ENCODE data around the gene CHST12. TPM values are rescaled to one million over a fixed set of nuclear protein-coding genes. Genes with fewer than 3 reads are reported as not detected.

Gene CHST12
- total RNA-seq, 2 donors from 2014 or later, result 4.7 to 11.2 TPM

GRCh38 chr7:2437537-2438148, 34.2 kb downstream of the CHST12 start:
- 84 to 90% methylated on average over 12 to 16 of the region's 16 CpGs for WGBS, 2 donors
- intact Hi-C loops (cut with DNase I), result no loop called here
- Histone ChIP-seq H3K27me3 (no peaks in the 10 kb centered on the region), H3K4me3 (no peak overlapping the region), H3K4me1 (peaks cover 21% of the 10 kb centered on the region), H3K9me3 (no peaks in the 10 kb centered on the region), H3K36me3 (replicated peaks in 1 of 2; ENCODE audit: insufficient read depth in 1 of 2, low read depth in 2 of 2) (peaks cover 0 to 6% of the 10 kb centered on the region in 2 donors), H3K27ac (no peak overlapping the region)
- ATAC-seq, result no peak
- TF ChIP-seq POLR2A (IDR thresholded peaks at IDR 0.05), result no peak
- TF ChIP-seq CTCF (IDR thresholded peaks at IDR 0.05), result no peak
- DNase-seq, result no peak

- peaks cover 19% of the 10 kb centered on the region for H3K4me1 ChIP-seq
- DNase-seq, result no peak
- H3K36me3 ChIP-seq (replicated peaks in 1 of 2; ENCODE audit: insufficient read depth in 1 of 2, low read depth in 2 of 2), result peaks cover 0 to 2% of the 10 kb centered on the region in 2 donors
Observed at GRCh38 chr7:2438186-2438585, 34.8 kb downstream of the CHST12 start.

GRCh38 chr7:2438775-2439174, 35.4 kb downstream of the CHST12 start:
- 93 to 100% methylated on average over 3 to 13 of the region's 13 CpGs for WGBS, 2 donors
- Histone ChIP-seq H3K27me3 (no peaks in the 10 kb centered on the region), H3K4me1 (peaks cover 19% of the 10 kb centered on the region), H3K9me3 (no peaks in the 10 kb centered on the region), H3K4me3 (no peak overlapping the region), H3K36me3 (replicated peaks in 1 of 2; ENCODE audit: insufficient read depth in 1 of 2, low read depth in 2 of 2) (no peaks in the 10 kb centered on the region), H3K27ac (no peak overlapping the region)
- TF ChIP-seq CTCF (IDR thresholded peaks at IDR 0.05) (no peak), POLR2A (IDR thresholded peaks at IDR 0.05) (no peak)
- intact Hi-C loops (cut with DNase I), result no loop called here
- no peak for DNase-seq
- ATAC-seq, result no peak

More at GRCh38 chr7:2438186-2438585, 34.8 kb downstream of the CHST12 start:
- no peak overlapping the region for H3K27ac ChIP-seq
- intact Hi-C loops (cut with DNase I), result no loop called here
- H3K27me3 ChIP-seq, result no peaks in the 10 kb centered on the region
- H3K9me3 ChIP-seq, result no peaks in the 10 kb centered on the region
- 88 to 94% methylated on average over 6 of the region's 7 CpGs for WGBS, 2 donors
- no peak for TF ChIP-seq POLR2A (IDR thresholded peaks at IDR 0.05)
- TF ChIP-seq CTCF (IDR thresholded peaks at IDR 0.05), result no peak
- no peak for ATAC-seq
- H3K4me3 ChIP-seq, result no peak overlapping the region

GRCh38 chr7:2440608-2441245, 37.3 kb downstream of the CHST12 start:
- H3K4me3 ChIP-seq, result no peak overlapping the region
- peak; percentile 63 to 80 (median 70) for DNase-seq
- 24 to 33% methylated on average over 12 to 21 of the region's 21 CpGs for WGBS, 2 donors
- H3K27me3 ChIP-seq, result no peaks in the 10 kb centered on the region
- intact Hi-C loops (cut with DNase I), result no loop called here
- TF ChIP-seq CTCF (IDR thresholded peaks at IDR 0.05), result no peak
- no peak for TF ChIP-seq POLR2A (IDR thresholded peaks at IDR 0.05)
- peaks cover 19% of the 10 kb centered on the region for H3K4me1 ChIP-seq
- ATAC-seq, result peak; percentile 74
- no peaks in the 10 kb centered on the region for H3K36me3 ChIP-seq (replicated peaks in 1 of 2; ENCODE audit: insufficient read depth in 1 of 2, low read depth in 2 of 2)
- no peaks in the 10 kb centered on the region for H3K9me3 ChIP-seq
- peak overlapping the region; percentile 39 to 76 (median 60) for H3K27ac ChIP-seq
